ENCODE measurements around the gene MGMT. TPM values are rescaled to one million over a fixed set of nuclear protein-coding genes. Genes with fewer than 3 reads are reported as not detected.

Gene MGMT
- total and polyA plus RNA-seq, 2 of the 4 experiments (the other 2 are of a cell fraction), result 11.5 to 17.8 TPM

DNA sequence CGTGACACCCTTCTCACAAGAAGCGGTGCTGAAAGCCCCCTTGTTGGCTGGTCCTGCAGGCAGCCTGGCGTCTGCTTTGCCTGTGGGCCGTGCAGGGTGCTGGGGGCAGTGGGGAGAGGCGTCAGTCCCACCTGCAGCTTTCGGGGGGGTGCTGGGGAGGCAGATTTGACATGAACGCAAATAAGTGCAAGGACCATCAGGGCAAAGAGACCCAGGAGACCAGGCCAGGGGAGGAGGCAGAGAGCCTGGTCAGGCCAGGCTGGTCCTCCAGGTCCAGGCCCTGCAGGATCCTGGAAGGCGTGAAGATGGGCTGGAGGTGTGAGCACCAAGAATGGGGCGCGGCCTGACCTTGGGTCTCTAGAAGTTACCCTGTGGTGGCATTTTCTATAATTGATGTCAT is 81.6 kb downstream of the MGMT start:
- Histone ChIP-seq H4K20me1 (ENCODE audit: insufficient read depth, low read length) (no peaks in the 10 kb centered on the region), H3K9me1 (ENCODE audit: insufficient read depth, low read length) (0 out of 2 replicates have a peak, but pooled peaks cover 5% of the 10 kb centered on the region), H2AK9ac (replicated peaks; ENCODE audit: low read depth, low read length, poor library complexity) (no peak overlapping the region), H3K23ac (ENCODE audit: low read depth, low read length) (no peak overlapping the region), H3K9me3 (ENCODE audit: control insufficient read depth, insufficient read depth, low read length) (0 out of 2 replicates have a peak, but pooled peaks cover 2% of the 10 kb centered on the region), H3K27me3 (ENCODE audit: control insufficient read depth, insufficient read depth, low read length) (no peaks in the 10 kb centered on the region), H3K18ac (ENCODE audit: low read depth, low read length) (no peak overlapping the region), H3K9ac (ENCODE audit: low read depth, low read length) (no peak overlapping the region), H2BK15ac (ENCODE audit: low read depth, low read length) (no peak overlapping the region), H3K79me1 (ENCODE audit: low read depth in 1 of 2, low read length in 2 of 2) (no peaks in the 10 kb centered on the region), H4K8ac (ENCODE audit: low read depth in 2 of 2, low read length in 2 of 2) (no peak overlapping the region), H3K36me3 (ENCODE audit: control insufficient read depth, insufficient read depth, low read length) (no peaks in the 10 kb centered on the region; the same call in 1 of the 2 replicates), H3K4ac (ENCODE audit: low read depth, low read length) (no peak overlapping the region), H3K4me2 (ENCODE audit: low read depth, low read length) (no peak overlapping the region), H2BK20ac (ENCODE audit: low read depth, low read length) (no peak overlapping the region), H3K4me3 (ENCODE audit: insufficient read depth, low read depth, low read length) (no peak overlapping the region), H4K91ac (ENCODE audit: insufficient read depth, low read depth, low read length) (no peak overlapping the region), H2BK5ac (ENCODE audit: low read depth, low read length, poor library complexity, severe bottlenecking) (no peak overlapping the region), H3K56ac (ENCODE audit: extremely low read depth, insufficient read depth, low read length) (no peak overlapping the region), H3K14ac (replicated peaks; ENCODE audit: low read depth, low read length) (no peak overlapping the region), H4K5ac (ENCODE audit: low read depth, low read length) (no peak overlapping the region), H3K4me1 (ENCODE audit: control insufficient read depth, insufficient read depth, low read length) (no peaks in the 10 kb centered on the region), H2BK120ac (ENCODE audit: low read depth, low read length) (no peak overlapping the region), H3K27ac (ENCODE audit: insufficient read depth, low read length) (no peak overlapping the region), H2AFZ (replicated peaks; ENCODE audit: low read length, poor library complexity) (no peak overlapping the region), H2AK5ac (ENCODE audit: low read depth, low read length) (no peak overlapping the region)
- dilution Hi-C loops (cut with HindIII; ENCODE audit: low sequenced_read_pairs, unreplicated experiment), result no loop called here
- intact Hi-C loops (cut with micrococcal nuclease), result no loop called here
- ChIA-PET CTCF (no interaction called here), POLR2A (ENCODE audit: unreplicated experiment) (no interaction called here)
- TF ChIP-seq RCOR1 (IDR thresholded peaks at IDR 0.05; ENCODE audit: insufficient replicate concordance, low read length) (no peak), POLR2A (IDR thresholded peaks at IDR 0.05; ENCODE audit: low read depth, low read length) (no peak), BHLHE40 (IDR thresholded peaks at IDR 0.05; ENCODE audit: low read depth, low read length) (no peak), MXI1 (IDR thresholded peaks at IDR 0.05; ENCODE audit: borderline replicate concordance, low read depth, low read length) (no peak), FOS (IDR thresholded peaks at IDR 0.05; ENCODE audit: low read depth, low read length) (no peak), MAZ (IDR thresholded peaks at IDR 0.05; ENCODE audit: borderline replicate concordance, low read depth, low read length) (no peak)
- TF ChIP-seq, protein P1, sequence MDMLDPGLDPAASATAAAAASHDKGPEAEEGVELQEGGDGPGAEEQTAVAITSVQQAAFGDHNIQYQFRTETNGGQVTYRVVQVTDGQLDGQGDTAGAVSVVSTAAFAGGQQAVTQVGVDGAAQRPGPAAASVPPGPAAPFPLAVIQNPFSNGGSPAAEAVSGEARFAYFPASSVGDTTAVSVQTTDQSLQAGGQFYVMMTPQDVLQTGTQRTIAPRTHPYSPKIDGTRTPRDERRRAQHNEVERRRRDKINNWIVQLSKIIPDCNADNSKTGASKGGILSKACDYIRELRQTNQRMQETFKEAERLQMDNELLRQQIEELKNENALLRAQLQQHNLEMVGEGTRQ (IDR thresholded peaks at IDR 0.05; ENCODE audit: low read depth, low read length), result no peak
- no TSS peak for BruUV-seq (replicated peaks)
- in situ Hi-C loops (cut with MboI; ENCODE audit: low sequenced_read_pairs), result no loop called here
- no peak for ATAC-seq (ENCODE audit: low read depth)
- DNase-seq, result no peak
- no CpG with 5 or more reads among the region's 10 CpGs for WGBS, 2 experiments (ENCODE audit: extremely low coverage in 2 of 2, insufficient read length in 1 of 2)

Data from IMR-90 (cell line).